ENCODE data around the gene TMEM128.

The TMEM128 gene

DNA sequence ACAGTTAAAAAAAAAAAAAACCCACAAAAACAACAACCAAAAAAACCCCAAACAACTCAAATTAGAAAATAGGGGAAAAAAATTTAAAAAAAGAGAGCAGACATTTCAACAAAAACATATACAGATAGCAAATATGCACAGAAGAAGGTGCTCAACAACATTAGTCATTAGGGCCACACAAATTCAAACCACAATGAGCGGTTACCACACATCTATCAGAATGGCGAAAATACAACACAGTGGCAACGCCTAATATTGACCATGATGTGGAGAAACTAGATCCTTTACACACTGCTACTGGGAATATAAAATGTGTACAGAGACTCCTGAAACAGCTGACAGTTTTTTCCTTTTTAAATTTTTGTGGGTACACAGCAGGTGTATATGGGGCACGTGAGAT lies 22.5 kb upstream of the TMEM128 start:
- peak in 1 of 2 donors; percentile 66 for DNase-seq (ENCODE audit: low read depth in 2 of 2)
- TF ChIP-seq, protein P1, sequence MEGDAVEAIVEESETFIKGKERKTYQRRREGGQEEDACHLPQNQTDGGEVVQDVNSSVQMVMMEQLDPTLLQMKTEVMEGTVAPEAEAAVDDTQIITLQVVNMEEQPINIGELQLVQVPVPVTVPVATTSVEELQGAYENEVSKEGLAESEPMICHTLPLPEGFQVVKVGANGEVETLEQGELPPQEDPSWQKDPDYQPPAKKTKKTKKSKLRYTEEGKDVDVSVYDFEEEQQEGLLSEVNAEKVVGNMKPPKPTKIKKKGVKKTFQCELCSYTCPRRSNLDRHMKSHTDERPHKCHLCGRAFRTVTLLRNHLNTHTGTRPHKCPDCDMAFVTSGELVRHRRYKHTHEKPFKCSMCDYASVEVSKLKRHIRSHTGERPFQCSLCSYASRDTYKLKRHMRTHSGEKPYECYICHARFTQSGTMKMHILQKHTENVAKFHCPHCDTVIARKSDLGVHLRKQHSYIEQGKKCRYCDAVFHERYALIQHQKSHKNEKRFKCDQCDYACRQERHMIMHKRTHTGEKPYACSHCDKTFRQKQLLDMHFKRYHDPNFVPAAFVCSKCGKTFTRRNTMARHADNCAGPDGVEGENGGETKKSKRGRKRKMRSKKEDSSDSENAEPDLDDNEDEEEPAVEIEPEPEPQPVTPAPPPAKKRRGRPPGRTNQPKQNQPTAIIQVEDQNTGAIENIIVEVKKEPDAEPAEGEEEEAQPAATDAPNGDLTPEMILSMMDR (IDR thresholded peaks at IDR 0.05; ENCODE audit: low read depth, low read length), result no peak
- H3K4me3 ChIP-seq (replicated peaks in 1 of 2; ENCODE audit: low read depth in 2 of 2, low read length in 2 of 2), result no peak overlapping the region

DNA sequence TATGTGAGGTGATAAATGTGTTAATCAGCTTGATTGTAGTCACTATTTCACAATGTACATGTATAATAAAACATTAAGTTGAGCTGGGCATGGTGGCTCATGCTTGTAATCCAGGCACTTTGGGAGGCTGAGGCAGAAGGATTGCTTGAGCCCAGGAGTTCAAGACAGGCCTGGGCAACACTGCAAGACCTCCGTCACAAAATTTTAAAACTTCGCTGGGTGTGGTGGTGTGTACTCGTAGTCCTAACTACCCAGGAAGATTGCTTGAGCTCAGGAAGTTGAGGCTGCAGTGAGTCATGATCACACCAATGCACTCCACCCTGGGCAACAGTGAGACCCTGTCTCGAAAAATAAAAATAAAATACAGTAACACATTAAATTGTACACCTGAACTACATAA lies 21.8 kb upstream of the TMEM128 start:
- TF ChIP-seq, protein P1 (IDR thresholded peaks at IDR 0.05; ENCODE audit: low read depth, low read length), result no peak
- peak; percentile 75 to 88 for DNase-seq (ENCODE audit: low read depth in 2 of 2)
- H3K4me3 ChIP-seq (replicated peaks in 1 of 2; ENCODE audit: low read depth in 2 of 2, low read length in 2 of 2), result no peak overlapping the region

DNA sequence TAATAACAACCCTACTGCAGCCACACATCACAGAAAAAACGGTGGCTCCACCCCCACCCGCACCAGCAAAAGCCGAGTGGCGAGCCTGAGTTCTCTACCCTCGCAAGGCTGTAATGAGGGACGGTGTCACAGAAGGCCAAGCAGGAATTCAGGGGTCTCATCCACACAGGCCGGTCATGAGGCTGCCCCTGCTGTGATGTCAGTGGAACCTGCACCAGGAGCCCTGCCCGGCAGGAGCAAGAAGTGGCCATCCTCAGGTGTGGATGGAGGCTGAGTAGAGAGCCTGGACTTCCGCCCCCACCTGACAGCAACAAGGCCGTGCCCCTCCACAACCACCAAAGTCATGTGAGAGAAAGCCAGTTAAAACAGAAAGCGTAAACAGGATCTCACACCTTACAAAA lies 21.3 kb upstream of the TMEM128 start:
- TF ChIP-seq, protein P1 (IDR thresholded peaks at IDR 0.05; ENCODE audit: low read depth, low read length), result no peak
- no peak overlapping the region for H3K4me3 ChIP-seq (replicated peaks in 1 of 2; ENCODE audit: low read depth in 2 of 2, low read length in 2 of 2)
- DNase-seq (ENCODE audit: low read depth in 2 of 2), result no peak

DNA sequence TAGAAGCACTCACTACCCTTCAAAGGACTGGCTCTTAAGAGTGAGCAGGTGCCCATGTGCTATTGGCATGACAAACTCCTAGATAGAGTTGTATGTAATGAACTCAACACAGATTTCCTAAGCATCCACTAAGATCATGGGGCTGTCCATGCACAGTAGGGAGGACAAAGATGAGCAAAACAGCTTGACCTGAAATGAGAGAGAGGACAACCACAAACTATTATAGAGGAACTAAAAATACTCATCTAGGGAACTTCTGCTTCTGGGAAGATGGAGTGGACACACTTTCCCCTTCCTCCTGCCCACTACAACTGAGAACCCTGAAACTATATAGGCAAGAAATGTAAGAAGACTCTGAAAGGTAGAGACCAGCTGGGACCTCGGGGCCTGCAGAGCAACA lies 20.8 kb upstream of the TMEM128 start:
- TF ChIP-seq, protein P1 (IDR thresholded peaks at IDR 0.05; ENCODE audit: low read depth, low read length), result no peak
- no peak overlapping the region for H3K4me3 ChIP-seq (replicated peaks in 1 of 2; ENCODE audit: low read depth in 2 of 2, low read length in 2 of 2)
- no peak for DNase-seq (ENCODE audit: low read depth in 2 of 2)

DNA sequence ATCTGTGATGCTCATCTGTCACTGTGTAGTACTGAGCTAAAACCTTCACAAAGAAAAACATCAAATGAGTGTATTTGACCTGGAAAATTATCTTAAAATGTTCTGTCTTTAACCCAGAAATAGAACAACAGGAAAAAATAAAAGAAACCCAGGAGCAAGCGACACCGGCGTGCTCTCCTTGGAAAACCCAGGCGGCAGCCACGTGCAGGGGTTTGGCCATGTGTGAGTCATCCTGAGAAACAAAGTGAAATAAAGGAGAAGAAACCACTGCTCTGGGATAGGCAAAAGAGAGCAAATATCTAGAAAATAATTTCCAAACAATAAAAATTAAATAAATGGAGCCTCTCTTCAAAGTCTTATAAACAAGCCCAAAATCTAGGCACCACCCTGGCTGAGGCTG lies 20.0 kb upstream of the TMEM128 start:
- TF ChIP-seq, protein P1 (IDR thresholded peaks at IDR 0.05; ENCODE audit: low read depth, low read length), result no peak

DNA sequence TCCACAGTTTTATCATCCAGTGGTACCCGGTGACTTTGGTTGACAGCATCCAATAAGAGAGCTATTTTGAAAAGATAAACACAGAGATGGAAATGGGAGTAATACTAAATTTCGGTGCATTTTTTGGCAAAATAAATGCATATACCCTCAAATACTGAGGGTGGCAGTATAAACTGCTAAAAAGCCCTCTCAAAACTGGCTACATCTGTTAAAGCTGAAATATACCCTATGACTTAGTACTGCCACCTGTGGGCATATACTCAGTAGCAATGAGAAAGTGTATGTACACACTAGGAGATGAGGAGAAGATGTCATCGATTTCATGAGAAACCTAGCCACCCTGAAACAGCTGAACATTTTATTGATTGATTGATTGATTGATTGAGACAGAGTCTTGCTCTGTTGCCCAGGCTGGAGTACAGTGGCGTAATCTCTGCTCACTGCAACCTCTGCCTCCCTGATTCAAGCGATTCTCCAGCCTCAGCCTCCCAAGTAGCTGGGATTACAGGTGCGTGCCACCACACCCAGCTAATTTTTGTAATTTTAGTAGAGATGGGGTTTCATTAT lies 12.2 kb upstream of the TMEM128 start:
- DNase-seq (ENCODE audit: low read depth in 2 of 2), result peak; percentile 86 to 88
- TF ChIP-seq, protein P1 (IDR thresholded peaks at IDR 0.05; ENCODE audit: low read depth, low read length), result peak; percentile 65

More for the DNA sequence above, 20.0 kb upstream of the TMEM128 start:
- DNase-seq (ENCODE audit: low read depth in 2 of 2), result peak in 1 of 2 donors; percentile 46
- H3K4me3 ChIP-seq (replicated peaks in 1 of 2; ENCODE audit: low read depth in 2 of 2, low read length in 2 of 2), result no peak overlapping the region

More for the DNA sequence above, 12.2 kb upstream of the TMEM128 start:
- H3K4me3 ChIP-seq (replicated peaks in 1 of 2; ENCODE audit: low read depth in 2 of 2, low read length in 2 of 2), result no peak overlapping the region

All from cardiac fibroblast (primary cell).